RWPE1 (cell line): Measurements from ENCODE around the gene TCF7.

Source experiments
- CTCF ChIA-PET: fragments of 350-600 bp; sonication (Branson Sonifier 250); formaldehyde crosslinking; extraction: SDS; loops from one replicate; lab custom pipeline; 2021; lab: Yijun Ruan, JAX
- POLR2A ChIA-PET: fragments of 400-600 bp; formaldehyde crosslinking; extraction: SDS; loops from one replicate; lab custom pipeline; 2020; ENCODE audit warnings: antibody characterized with exemption; ENCODE audit not compliant: low non-redundant PET; lab: Yijun Ruan, JAX
- DNase-seq: peaks from one replicate; pipeline ENCODE4 v3.0.0; 2012; ENCODE audit warnings: low spot score
- H3K27ac ChIP-seq: fragments of 450-650 bp; 2 replicates; pipeline ENCODE4 v1.5.1; 2017
- CTCF ChIP-seq: fragments of 450-650 bp; conservative IDR thresholded peaks from 2 replicates; pipeline ENCODE4 v1.5.1; 2017; ENCODE audit warnings: low read depth, mild to moderate bottlenecking

TCF7 gene

GRCh38 chr5:134122530-134122929 is 8.0 kb downstream of the TCF7 start:
- no peak overlapping the region for H3K27ac ChIP-seq
- no peak for DNase-seq
- no peak for TF ChIP-seq CTCF
- ChIA-PET CTCF (interaction anchor here (0.7 to 1.1 kb wide), 4 partner anchors 14 to 83 kb away, joined by 3 to 6 read pairs (median 4); no protein-coding TSS in a partner anchor), POLR2A (no interaction called here)

- ChIA-PET CTCF (interaction anchor here (0.6 to 7.9 kb wide), 5 partner anchors 10 to 84 kb away, joined by 3 to 39 read pairs (median 6); no protein-coding TSS in a partner anchor), POLR2A (no interaction called here)
- peak overlapping the region; percentile 95 for H3K27ac ChIP-seq
- no peak for TF ChIP-seq CTCF
- no peak for DNase-seq
Observed at GRCh38 chr5:134123360-134123759, 8.9 kb downstream of the TCF7 start.

- CTCF ChIA-PET = interaction anchor here (0.6 to 7.9 kb wide), 6 partner anchors 15 to 463 kb away, joined by 3 to 39 read pairs (median 5); no protein-coding TSS in a partner anchor
- TF ChIP-seq CTCF = no peak
- peak overlapping the region; percentile 95 for H3K27ac ChIP-seq
- DNase-seq = peak; percentile 69
- POLR2A ChIA-PET = no interaction called here
Observed at GRCh38 chr5:134124289-134125038, 10.0 kb downstream of the TCF7 start.

GRCh38 chr5:134125039-134126015 is 10.8 kb downstream of the TCF7 start:
- ChIA-PET POLR2A (interaction anchor here (0.5 kb wide), 1 partner anchor 61 kb away, joined by 4 read pairs; no protein-coding TSS in a partner anchor), CTCF (interaction anchor here (0.7 to 7.9 kb wide), 5 partner anchors 14 to 86 kb away, joined by 3 to 39 read pairs (median 6); no protein-coding TSS in a partner anchor)
- peak; percentile 86 for DNase-seq
- TF ChIP-seq CTCF = no peak
- peak overlapping the region; percentile 95 for H3K27ac ChIP-seq

- CTCF ChIA-PET = interaction anchor here (1.0 to 7.9 kb wide), 4 partner anchors 12 to 88 kb away, joined by 3 to 39 read pairs (median 9); no protein-coding TSS in a partner anchor
- no peak for DNase-seq
- TF ChIP-seq CTCF = no peak
- POLR2A ChIA-PET = no interaction called here
- peak overlapping the region; percentile 23; the same call in 1 of the 2 replicates for H3K27ac ChIP-seq
Observed at GRCh38 chr5:134127376-134127861, 12.9 kb downstream of the TCF7 start.
